Left ventricle myocardium inferior (tissue), 1 donor: ENCODE results near the gene HLF. TPM values are rescaled to one million over a fixed set of nuclear protein-coding genes. Genes with fewer than 3 reads are reported as not detected.

Experiments used
- DNase-seq: peaks from one replicate; pipeline ENCODE4 v3.0.0-alpha.2; 2020
- H3K27ac ChIP-seq: fragments of 200-600 bp; replicated peaks from 2 replicates; pipeline ENCODE4 v1.8.0; 2021
- H3K27me3 ChIP-seq: fragments of 200-600 bp; 2 replicates; pipeline ENCODE4 v1.8.0; 2021; ENCODE audit warnings: low read depth
- H3K36me3 ChIP-seq: fragments of 200-600 bp; 2 replicates; pipeline ENCODE4 v1.8.0; 2021
- H3K4me1 ChIP-seq: fragments of 200-600 bp; 2 replicates; pipeline ENCODE4 v1.8.0; 2021
- H3K4me3 ChIP-seq: fragments of 200-600 bp; 2 replicates; pipeline ENCODE4 v1.8.0; 2021; ENCODE audit warnings: mild to moderate bottlenecking, moderate library complexity
- H3K9me3 ChIP-seq: fragments of 200-600 bp; replicated peaks from 2 replicates; pipeline ENCODE4 v1.8.0; 2021
- intact Hi-C: fragments of 100-400 bp; cut with micrococcal nuclease; formaldehyde crosslinking; loops from one replicate; pipeline ENCODE4 v1.11.0; 2022
- total RNA-seq: library from RNA; stranded (reverse); fragmentation: NEBNext Ultra II Directional; extraction: Animal tissue kit (Norgen Biotek cat#: 25700); gene quantifications from one replicate; pipeline ENCODE4 v1.2.1, GENCODE V29; 2021
- TF ChIP-seq, protein P1 (sequence below): fragments of 200-600 bp; IDR thresholded peaks from 2 replicates; pipeline ENCODE4 v1.8.0; 2021; ENCODE audit warnings: antibody characterized with exemption, mild to moderate bottlenecking, borderline replicate concordance
- donor health status: DM: no; HTN: yes; CAD: no; lungs with severe emphysema.

HLF gene
- total RNA-seq, 1 donor from 2014 or later = 22.6 TPM

GRCh38 chr17:55275894-55276804, 11.4 kb downstream of the HLF start:
- Histone ChIP-seq H3K36me3 (peaks cover 4% of the 10 kb centered on the region), H3K4me1 (peaks cover 85% of the 10 kb centered on the region), H3K27ac (peak overlapping the region; percentile 96), H3K27me3 (no peaks in the 10 kb centered on the region), H3K4me3 (no peak overlapping the region), H3K9me3 (no peaks in the 10 kb centered on the region)
- DNase-seq = no peak
- intact Hi-C loops = no loop called here
- TF ChIP-seq, protein P1, sequence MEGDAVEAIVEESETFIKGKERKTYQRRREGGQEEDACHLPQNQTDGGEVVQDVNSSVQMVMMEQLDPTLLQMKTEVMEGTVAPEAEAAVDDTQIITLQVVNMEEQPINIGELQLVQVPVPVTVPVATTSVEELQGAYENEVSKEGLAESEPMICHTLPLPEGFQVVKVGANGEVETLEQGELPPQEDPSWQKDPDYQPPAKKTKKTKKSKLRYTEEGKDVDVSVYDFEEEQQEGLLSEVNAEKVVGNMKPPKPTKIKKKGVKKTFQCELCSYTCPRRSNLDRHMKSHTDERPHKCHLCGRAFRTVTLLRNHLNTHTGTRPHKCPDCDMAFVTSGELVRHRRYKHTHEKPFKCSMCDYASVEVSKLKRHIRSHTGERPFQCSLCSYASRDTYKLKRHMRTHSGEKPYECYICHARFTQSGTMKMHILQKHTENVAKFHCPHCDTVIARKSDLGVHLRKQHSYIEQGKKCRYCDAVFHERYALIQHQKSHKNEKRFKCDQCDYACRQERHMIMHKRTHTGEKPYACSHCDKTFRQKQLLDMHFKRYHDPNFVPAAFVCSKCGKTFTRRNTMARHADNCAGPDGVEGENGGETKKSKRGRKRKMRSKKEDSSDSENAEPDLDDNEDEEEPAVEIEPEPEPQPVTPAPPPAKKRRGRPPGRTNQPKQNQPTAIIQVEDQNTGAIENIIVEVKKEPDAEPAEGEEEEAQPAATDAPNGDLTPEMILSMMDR = no peak

DNA sequence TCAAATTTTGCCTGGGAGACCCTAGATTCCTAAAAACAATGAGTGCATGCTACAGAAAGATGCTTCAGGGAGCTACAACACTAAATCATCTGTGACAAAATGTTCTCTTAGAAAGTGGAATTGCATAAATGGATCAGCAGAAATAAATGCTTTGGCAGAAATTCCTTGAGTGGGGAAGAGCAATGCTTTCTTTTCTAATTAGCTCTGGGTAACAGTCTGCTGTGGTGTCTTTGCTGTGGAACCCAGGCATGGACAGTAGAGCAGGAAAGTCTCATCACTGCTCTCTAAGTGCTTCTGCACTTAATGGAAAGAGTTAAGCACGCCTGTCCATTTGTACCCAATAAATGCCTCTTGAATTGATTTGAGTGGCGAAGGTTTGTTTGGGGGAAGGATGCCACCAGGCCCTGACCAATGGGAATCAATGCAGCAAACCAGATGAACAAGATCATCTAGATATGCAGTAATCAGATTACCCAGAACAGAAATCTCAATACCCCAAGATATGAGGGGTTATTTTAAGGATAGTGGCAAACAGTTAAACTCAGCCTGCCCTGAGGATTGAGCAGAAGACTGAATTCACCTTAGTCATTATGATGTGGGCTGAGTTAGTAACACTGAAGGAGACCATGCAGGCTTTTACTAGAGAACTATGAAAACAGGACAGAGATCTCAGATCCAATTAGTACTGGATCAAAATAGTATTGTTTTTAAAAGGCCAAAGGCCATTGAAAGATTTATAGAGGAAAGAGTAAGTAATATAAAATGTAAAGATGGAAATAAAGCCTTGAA, 13.6 kb downstream of the HLF start:
- intact Hi-C loops = no loop called here
- Histone ChIP-seq H3K9me3 (no peaks in the 10 kb centered on the region), H3K36me3 (no peaks in the 10 kb centered on the region), H3K4me1 (peaks cover 93% of the 10 kb centered on the region), H3K4me3 (no peak overlapping the region), H3K27me3 (no peaks in the 10 kb centered on the region), H3K27ac (peak overlapping the region; percentile 96)
- TF ChIP-seq, protein P1 = no peak
- DNase-seq = no peak

GRCh38 chr17:55279203-55279602, 14.4 kb downstream of the HLF start:
- H3K4me1 ChIP-seq = peaks cover 93% of the 10 kb centered on the region

GRCh38 chr17:55279788-55280187, 15.0 kb downstream of the HLF start:
- intact Hi-C loops = no loop called here

More at GRCh38 chr17:55279203-55279602, 14.4 kb downstream of the HLF start:
- Histone ChIP-seq H3K36me3 (no peaks in the 10 kb centered on the region), H3K27me3 (no peaks in the 10 kb centered on the region), H3K27ac (peak overlapping the region; percentile 96), H3K4me3 (no peak overlapping the region), H3K9me3 (no peaks in the 10 kb centered on the region)
- intact Hi-C loops = no loop called here
- TF ChIP-seq, protein P1 = no peak
- no peak for DNase-seq

DNA sequence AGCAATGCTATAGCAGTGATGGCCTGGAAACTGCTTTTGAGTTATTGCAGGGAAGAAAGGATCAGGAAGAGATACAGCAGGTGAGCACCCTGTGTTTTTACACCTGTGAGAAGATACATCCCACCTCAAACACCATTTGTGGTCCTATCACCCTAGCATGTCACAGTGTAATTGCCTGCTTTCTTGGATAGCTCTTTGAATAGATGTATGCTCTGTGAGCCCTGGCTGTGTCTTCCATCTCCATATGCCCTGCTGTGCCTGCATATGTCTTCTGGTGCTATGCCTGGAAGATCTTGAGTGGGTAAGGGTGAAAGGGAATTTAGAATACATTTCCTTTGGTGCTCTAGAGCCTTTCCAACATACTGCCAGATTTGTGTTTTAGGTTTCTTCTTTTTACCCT, 15.5 kb downstream of the HLF start:
- intact Hi-C loops = no loop called here
- TF ChIP-seq, protein P1 = no peak
- Histone ChIP-seq H3K27ac (peak overlapping the region; percentile 96), H3K9me3 (no peaks in the 10 kb centered on the region), H3K36me3 (no peaks in the 10 kb centered on the region), H3K4me3 (no peak overlapping the region), H3K4me1 (peaks cover 93% of the 10 kb centered on the region), H3K27me3 (no peaks in the 10 kb centered on the region)
- no peak for DNase-seq

More at GRCh38 chr17:55279788-55280187, 15.0 kb downstream of the HLF start:
- Histone ChIP-seq H3K27ac (peak overlapping the region; percentile 96), H3K27me3 (no peaks in the 10 kb centered on the region), H3K36me3 (no peaks in the 10 kb centered on the region), H3K9me3 (no peaks in the 10 kb centered on the region), H3K4me1 (peaks cover 93% of the 10 kb centered on the region), H3K4me3 (no peak overlapping the region)
- TF ChIP-seq, protein P1 = no peak
- no peak for DNase-seq
